GM23338 (cell line): ENCODE measurements around the gene SLC25A29.

Experiments
- ETS1 ChIP-seq: IDR thresholded peaks from 2 replicates; pipeline ENCODE4 v1.6.1; 2016; ENCODE audit warnings: antibody characterized with exemption
- EZH2 ChIP-seq: fragments of 200-600 bp; sonication (generic); IDR thresholded peaks from one replicate; pipeline ENCODE4 v1.8.0; 2017; ENCODE audit warnings: antibody characterized with exemption, mild to moderate bottlenecking, low read depth; ENCODE audit not compliant: unreplicated experiment
- JUNB ChIP-seq: IDR thresholded peaks from one replicate; pipeline ENCODE4 v1.6.1; 2016; ENCODE audit warnings: antibody characterized with exemption; ENCODE audit not compliant: unreplicated experiment
- POLR2AphosphoS5 ChIP-seq: IDR thresholded peaks from 2 replicates; pipeline ENCODE4 v1.6.1; 2016; ENCODE audit warnings: antibody characterized with exemption, low read depth
- STAT1 ChIP-seq: IDR thresholded peaks from one replicate; pipeline ENCODE4 v1.6.1; 2016; ENCODE audit warnings: antibody characterized with exemption; ENCODE audit not compliant: unreplicated experiment
- TF ChIP-seq, protein P1 (sequence below), 2 experiments: fragments of 200-600 bp in 1 of 2; sonication (generic) in 1 of 2; conservative IDR thresholded peaks; 2 replicates each; pipeline versions ENCODE4 v1.5.1 to v1.6.1; 2016 to 2017; ENCODE audit warnings: antibody characterized with exemption in 2 of 2, low read depth in 2 of 2, mild to moderate bottlenecking in 2 of 2, moderate library complexity in 1 of 2

GRCh38 chr14:100299238-100299560 lies 7.0 kb downstream of the SLC25A29 start:
- TF ChIP-seq, protein P1, sequence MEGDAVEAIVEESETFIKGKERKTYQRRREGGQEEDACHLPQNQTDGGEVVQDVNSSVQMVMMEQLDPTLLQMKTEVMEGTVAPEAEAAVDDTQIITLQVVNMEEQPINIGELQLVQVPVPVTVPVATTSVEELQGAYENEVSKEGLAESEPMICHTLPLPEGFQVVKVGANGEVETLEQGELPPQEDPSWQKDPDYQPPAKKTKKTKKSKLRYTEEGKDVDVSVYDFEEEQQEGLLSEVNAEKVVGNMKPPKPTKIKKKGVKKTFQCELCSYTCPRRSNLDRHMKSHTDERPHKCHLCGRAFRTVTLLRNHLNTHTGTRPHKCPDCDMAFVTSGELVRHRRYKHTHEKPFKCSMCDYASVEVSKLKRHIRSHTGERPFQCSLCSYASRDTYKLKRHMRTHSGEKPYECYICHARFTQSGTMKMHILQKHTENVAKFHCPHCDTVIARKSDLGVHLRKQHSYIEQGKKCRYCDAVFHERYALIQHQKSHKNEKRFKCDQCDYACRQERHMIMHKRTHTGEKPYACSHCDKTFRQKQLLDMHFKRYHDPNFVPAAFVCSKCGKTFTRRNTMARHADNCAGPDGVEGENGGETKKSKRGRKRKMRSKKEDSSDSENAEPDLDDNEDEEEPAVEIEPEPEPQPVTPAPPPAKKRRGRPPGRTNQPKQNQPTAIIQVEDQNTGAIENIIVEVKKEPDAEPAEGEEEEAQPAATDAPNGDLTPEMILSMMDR (conservative IDR thresholded peaks at IDR 0.05; ENCODE audit: low read depth in 2 of 2): no peak
- TF ChIP-seq EZH2: no peak
- no peak for TF ChIP-seq ETS1
- no peak for TF ChIP-seq JUNB
- TF ChIP-seq POLR2AphosphoS5: no peak
- no peak for TF ChIP-seq STAT1
